GM18520 (cell line): Measurements from ENCODE around the gene SPATA3.

Source experiments
- ATAC-seq: cut with Tn5 transposase; IDR thresholded peaks from one replicate; pipeline ENCODE4 v1.9.1; 2021; ENCODE audit not compliant: unreplicated experiment

SPATA3 gene

DNA sequence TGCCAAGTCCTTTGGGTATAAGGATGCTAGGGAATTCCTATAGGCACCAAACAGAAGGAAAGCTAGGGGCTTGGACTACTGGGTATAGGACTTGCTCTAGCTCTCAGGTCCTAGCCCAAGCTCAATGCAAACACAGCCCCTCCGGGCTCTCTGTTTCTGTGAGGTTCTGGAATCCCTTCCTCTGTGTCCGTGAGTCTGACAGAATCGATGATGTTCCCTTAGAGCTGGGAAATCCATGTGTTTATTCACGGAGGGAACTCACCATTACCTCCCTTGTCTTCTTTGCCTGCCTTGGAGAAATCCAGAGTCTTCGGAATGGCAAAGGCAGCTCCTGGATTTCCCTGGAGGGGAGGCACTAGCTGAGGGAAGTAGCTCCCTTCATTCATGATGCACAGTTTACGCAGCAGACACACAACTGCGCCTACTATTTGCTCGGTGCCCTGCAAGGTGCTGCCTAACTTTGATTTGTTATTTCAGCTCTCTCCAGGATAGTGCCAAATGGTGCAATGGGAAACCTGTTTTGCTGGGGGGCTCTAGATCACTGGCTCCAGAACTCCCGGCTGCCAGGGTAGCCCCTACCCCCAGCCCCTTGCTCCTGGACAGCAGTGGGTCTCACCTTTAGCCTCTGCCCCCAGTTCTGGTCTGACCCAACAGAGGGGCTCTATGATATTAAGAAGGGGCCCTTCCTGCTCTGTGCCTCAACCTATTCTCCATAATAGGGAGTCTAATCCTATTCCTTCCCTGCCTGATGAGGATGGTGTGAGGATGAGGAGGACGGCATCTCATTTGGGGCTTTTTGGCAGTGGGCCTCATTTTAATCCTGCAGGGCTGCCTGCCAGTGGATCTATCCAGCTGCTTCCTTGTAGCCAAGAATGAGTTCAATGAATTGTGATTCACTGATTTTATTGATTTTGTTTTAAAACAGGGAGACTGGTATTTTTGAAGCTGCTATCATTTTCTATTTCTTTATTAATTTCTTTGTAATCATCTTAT lies 52.3 kb downstream of the SPATA3 start:
- no peak for ATAC-seq

DNA sequence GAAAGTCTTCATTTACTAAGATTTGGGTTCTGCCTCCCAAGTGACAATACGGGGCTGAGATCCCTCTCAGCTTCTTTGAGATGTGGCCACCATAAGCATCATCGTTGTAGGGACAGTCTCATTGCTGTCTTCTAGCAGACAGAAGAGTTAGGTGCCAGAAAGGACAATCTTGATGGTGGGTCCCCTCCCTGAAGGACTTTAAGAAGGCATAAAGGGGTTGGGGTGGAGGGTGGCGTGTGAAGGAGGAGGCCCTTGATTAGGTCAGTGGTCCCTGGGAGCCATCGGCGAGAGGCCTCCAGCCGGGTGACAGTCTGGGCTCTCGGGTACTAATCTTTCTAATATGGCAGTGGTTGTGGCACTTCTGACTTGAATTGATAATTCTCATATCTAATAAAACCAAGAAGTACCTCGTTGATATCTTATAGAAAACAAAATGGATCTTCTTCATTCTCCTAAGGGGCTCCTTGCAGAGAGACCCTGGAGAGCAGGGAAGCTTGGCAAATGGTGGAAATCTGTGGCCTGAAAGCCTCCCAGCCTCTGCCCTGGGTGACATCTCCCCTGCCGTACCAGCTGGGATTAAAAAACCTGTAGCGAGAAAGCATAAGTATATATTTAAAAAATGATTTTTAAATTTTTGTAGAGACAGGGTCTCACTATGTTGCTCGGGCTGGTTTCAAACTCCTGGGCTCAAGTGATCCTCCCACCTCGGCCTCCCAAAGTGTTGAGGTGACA lies 53.5 kb downstream of the SPATA3 start:
- no peak for ATAC-seq

DNA sequence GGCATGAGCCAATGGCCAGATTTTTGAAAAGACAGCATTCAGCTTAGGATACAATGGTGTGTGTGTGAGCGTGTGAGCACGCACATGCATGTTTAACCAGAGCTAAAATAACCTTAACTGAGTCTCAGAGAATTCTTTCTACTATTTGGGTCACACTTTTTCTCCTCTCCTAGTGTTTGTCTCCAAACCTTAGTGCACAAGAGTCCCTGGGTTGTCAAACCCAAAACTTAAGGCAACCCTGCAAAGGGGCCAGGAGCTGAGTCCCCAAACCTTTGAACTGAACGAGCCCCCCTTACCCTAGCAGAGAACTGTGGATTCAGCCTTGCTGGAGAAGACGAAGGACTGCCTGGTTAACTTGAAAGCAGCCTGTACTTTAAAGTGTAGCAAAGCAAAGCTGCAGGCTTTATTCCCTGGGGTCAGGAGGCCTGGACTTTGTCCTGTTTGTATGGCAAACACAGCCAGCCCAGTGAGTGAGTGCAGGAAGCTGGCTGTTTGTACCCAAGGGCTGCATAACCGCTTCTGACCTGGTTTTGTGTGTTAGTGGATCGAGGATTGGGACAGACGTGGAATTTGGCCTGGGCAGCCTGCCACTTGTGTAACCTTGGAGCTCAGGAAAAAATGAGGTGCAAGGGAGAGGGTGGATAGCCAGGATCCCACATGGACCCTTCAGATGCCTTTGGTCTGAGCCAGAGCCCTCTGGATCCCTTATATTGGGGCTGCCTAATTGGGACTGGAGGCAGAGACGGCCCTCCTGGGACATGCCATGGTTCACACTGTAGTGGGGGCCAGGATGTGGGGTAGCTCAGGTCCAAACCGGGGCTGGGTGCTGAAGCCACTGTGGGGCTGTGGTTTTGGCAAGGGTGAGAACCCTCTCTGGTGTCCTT lies 54.3 kb downstream of the SPATA3 start:
- no peak for ATAC-seq

- ATAC-seq, result no peak
Observed at GRCh38 chr2:231051116-231051515, 55.2 kb downstream of the SPATA3 start.

GRCh38 chr2:231052494-231053451 lies 56.9 kb downstream of the SPATA3 start:
- ATAC-seq, result peak; percentile 44

- ATAC-seq, result no peak
Observed at GRCh38 chr2:231053846-231054245, 57.9 kb downstream of the SPATA3 start.

GRCh38 chr2:231056453-231057416 lies 60.8 kb downstream of the SPATA3 start, which contains the start of gene PSMD1:
PSMD1 (plus strand) TSS chr2:231056867; CDS start chr2:231057026, 159 bp downstream.
- peak; percentile 57 for ATAC-seq

GRCh38 chr2:231057590-231057989 lies 61.7 kb downstream of the SPATA3 start:
- no peak for ATAC-seq
